Smooth muscle cell of the brain vasculature (primary cell): ENCODE data around the gene CDH2.

Experiments used
- DNase-seq: peaks from one replicate; pipeline ENCODE4 v3.0.0-alpha.2; 2012; ENCODE audit warnings: low read depth, low spot score

Gene CDH2

DNA sequence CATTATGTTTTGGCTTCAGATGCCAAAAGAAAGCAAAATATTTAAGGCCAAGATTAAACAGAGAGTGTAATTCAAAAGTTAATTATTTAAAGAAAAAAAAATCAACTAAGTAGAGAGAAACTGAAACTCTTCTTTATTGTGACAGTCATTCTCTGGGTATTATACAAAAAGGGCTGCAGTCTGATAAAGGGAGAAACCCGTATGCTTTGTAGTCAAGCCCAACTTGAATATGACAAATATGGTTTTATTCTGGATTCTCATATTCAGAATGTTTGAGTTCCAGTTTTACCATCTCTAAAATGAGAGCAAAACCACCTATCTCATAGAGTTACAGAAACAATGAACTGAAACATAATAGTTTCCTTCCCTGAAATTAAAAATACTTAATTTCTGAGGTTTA, 8.2 kb downstream of the CDH2 start:
- no peak for DNase-seq

DNA sequence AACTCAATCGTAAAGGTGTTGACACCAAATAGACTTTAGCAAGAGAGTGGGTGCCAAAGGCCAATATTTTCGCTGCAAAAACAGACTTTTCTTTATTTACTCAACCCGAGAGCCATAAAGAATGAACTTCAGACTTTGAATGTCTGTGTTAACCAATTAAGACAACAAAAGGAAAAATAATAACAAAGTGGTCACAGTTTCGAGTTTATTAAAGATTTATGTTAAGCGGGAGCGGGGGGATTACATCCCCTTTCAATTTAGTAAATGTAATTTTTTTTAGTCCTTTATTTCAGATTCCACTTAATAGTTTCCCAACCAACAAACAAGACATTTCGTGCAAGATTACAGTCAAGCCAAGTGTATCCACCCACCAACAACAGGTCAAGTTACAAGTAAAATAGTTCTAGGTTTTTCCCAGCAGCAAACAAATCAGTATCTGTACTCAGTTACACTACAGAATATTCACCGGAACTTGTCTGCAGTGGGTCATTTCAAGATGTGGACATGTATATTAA, 9.0 kb downstream of the CDH2 start:
- DNase-seq: no peak

DNA sequence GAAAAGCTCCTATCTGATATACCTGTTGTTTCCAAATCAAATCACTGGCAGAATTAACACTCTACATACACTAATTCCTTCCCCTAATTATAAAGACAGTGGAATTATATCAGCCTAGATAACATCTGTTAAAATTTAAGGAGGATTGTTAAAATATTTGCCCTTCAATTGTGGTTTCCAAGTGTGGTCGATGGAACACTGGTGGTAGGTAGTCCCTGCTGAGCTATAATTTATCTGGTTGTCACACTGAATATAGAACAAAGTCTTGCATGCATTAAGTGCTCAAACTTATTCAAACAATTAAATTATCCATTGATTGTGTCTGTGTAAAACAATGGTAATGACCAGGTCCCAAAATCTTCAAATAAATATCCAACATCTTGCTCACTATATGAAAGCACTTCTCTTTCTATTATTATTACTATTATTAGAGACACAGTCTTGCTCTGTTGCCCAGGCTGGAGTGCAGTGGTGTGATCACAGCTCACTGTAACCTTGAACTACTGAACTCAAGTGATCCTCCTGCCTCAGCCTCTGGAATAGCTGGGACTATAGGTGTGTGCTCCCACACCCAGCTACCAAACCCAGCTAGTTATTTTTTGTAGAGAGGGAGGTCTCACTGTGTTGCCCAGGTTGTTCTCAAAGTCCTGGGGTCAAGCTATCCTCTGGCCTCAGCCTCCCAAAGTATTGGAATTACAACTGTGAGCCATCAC, 12.0 kb downstream of the CDH2 start:
- no peak for DNase-seq

DNA sequence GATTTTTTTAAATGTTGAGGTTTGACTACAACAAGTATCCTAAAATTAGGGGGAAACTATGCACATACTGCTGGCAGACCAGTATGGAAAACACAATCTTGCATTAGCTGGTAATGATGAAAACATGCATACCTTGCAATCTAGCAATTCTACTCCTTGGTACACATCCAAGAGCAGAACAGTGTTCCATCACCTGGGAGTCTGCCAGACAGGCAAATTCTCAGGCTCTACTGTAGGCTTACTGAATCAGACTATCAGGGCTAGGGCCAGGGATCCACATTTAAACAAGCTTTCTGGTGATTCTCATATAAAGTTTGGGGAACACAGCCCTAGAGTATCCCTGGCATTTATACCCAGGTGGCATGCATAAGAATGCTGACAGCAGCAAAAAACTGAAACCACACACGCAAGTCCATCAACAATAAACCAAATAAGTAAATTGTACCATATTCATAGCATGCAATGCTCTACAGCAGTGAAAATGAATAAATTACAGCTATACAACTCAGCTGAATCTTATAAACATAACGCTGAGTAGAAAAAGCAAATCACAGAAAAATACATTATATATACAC, 13.6 kb downstream of the CDH2 start:
- DNase-seq: no peak

DNA sequence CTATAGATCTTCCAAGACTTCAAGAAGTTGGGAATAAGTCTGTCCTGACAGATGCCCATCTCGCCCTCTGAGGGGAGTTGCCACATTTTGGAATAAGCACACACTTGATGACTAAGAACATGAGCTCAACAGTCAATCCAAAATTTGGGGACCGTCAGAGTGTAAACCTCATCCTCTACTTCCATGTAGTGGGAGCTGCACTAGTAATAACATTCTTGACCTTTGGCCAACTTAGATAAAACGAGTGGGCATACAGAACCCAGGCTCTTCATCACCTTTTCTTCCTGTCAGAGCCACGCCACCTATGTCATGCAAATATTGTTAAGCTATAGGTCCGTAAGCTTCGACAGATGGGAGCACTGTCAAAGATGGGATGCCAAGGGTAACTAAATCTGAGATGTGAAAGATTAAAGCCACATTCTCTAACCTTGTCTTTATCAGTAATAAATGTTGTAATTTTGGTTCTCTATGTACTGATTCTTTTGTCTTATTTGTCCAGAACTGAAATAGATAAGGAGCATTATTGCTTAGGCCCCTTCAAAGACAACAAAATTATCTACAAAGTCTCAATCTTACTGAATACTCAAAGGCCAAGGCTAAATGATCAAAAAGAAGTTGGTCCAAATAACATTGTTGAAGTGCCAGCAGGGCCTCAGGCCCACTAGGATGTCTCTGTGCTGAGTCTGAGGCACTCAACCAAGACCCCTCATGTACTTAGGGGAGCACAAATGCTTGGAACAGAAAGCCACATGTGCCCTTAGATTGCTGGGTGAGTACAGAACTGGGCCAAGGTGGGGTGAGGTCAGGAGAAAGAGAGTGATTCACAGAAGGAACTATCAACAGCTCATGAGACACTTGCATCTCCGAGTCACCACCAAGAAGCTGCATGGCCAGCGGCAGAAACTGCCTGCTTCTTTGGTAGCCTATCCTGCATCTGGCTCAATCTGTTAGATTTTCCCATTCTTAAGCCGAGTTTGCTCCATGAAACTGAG, 15.0 kb downstream of the CDH2 start:
- DNase-seq: no peak

DNA sequence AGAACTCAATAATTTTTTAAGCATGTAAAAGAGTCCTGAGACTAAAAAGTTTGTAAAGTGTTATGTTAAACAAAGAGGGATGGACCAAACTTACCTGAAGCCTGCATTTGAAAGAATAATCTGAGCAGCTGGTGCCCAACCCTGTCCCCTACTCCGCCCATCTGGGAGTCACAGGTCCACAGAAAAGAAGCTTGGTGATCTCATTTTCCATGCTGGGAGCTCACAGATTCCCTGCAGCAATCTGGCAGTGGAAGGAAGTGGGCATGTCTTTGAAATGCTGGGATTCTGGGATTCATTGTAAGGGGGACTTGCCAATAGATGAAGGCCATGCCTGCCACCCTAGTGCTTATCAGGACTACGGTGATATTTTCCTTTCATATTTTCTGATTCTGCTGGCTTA, 17.9 kb downstream of the CDH2 start:
- DNase-seq: no peak

DNA sequence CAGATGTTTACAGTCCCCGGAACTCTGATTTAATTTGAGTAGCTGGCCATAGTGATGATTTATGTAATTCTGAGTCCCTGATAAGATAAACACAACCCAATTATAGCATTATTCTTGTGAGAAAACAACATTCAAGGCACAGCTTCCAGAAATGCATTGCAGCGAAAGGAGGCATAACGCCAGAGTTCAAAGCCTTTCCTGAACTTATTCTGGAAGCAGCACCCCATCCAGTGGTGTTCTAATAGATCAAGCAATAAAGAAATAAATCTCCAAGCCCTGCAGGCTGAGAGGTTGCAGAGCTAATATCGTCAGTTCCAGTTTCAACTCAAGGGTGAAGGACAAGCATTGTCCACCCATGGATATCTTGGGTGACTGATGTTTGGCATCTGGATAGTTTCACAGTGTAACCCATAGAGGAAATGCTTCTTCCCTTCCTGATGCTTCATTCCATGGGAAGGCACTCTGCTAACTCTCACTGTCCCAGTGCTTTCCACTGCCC, 18.8 kb downstream of the CDH2 start:
- DNase-seq: no peak

DNA sequence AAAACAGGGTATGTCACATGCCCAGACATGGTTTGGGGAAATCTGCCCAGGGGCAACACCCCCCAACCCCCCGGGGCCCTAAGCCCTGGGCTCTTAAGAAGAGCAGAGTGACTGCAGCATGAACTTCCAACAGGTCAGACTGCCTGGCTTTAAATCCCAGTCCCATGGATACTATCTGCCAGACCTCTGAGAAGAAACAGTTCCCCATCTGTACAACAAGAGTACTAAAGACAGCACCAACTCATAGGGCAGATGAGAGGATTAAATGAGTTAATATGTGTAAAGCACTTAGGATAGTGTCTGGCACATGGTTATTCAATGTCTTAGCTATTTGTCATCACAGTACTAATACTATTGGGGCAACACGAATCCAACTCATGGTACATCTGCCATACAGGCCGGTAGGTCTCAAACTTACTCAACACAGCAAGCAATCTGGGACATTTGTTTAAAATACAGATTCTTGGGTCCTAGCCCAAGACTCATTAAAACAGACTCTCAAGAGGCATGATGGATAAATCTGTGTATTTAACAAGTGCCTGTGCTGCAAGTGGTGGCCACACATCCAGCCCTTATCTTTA, 23.4 kb downstream of the CDH2 start:
- DNase-seq: no peak

DNA sequence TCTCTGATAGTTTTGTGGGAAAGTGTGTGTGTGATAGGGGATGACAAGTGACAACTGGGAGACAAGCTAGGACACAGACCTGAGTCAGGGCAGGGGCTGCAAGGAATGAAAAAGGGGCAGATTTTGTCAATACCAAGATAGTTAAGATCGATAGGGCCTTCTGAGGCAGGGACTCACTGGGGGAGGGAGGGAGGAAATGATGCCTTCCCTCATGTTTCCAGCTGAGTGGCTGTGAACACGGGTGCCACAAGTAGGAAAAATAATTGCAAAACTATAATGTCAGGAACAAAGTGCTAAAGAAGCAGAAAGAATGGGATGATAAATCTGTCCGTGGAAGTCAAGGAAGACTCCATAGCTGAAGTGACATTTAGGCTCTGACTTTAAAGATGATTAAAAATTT, 24.2 kb downstream of the CDH2 start:
- no peak for DNase-seq

DNA sequence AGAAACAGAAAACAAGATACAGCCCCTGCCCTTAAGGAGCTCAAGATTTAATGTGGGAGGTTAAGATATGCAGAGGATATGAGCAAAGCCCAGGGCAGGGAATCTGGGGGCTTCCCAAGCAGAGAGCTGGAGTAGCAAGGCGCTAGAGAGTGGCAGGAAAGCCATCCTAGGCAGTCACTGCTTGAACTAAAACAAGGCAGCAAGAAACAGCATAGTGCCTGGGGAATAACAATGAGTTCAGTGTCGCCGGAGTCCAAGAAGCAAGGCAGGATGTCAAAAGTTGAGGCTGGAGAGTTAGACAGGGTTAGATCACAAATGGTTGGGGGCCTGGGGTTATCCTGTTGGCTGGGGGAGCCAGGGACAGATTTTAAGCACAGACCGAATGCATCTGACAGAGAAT, 24.6 kb downstream of the CDH2 start:
- DNase-seq: no peak

DNA sequence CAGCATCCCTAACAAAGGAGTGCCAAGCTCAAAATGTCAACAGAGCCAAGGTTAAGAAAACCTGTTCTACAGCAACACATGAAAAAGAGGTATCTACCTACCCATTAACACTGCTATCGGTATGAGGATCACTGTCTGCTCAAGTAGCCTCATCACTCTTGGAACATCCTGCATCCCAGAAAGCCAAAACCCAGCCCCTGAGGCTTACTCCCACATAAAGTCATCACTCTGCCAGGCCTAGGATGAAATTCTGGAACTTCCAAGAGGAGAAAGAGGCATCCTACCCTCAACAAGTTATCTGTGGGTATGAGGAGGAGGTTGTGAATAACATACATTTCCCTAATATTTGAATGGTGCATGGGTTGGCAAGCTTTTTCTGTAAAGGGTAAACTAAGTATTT, 25.5 kb downstream of the CDH2 start:
- DNase-seq: no peak

DNA sequence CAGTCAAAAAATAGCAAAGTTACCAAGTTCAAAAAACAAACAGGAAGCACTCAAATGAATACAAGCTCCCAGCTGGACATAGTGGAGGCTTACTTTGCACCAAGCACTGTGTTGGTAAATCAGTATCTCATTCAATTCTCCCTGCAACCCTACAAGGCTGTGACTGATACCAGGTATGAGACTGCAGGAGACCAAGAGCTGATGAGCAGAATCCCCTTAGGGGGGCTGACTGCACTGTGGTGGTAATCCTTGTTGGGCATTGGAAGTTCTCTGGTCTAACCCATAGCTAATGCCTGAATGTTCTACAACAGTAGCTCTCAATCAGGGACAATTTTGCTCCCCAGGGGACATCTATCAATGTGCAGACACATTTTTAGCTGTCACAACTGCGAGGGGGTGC, 26.0 kb downstream of the CDH2 start:
- DNase-seq: no peak

DNA sequence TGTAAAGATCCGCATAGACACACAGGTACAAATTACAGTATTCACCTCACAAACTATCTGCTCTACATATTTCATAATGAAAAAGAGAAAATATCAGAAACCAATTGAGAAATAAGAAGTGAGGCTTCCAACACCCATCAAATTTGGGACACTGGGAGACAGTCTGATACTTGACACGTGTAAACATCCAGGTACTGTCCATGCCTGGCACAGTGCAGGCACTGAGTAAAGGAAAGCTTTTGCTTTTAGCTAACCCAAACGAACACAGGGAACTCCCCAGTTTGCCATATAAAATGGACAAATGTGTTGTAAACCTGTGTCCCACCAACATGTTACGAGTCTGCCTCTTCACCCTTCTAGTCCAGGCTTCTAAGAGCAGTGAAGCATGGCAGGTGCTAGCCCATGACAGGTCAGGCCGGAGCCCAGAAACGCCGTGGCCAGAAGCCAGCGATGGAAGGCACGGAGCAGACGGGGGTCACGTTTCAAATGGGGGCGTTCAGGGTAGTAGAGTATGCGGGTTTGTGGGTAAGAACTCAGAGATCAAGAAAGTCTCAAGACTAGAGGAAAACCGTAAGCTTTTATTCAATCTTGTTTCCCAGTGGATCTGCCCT, 27.0 kb downstream of the CDH2 start:
- DNase-seq: no peak

DNA sequence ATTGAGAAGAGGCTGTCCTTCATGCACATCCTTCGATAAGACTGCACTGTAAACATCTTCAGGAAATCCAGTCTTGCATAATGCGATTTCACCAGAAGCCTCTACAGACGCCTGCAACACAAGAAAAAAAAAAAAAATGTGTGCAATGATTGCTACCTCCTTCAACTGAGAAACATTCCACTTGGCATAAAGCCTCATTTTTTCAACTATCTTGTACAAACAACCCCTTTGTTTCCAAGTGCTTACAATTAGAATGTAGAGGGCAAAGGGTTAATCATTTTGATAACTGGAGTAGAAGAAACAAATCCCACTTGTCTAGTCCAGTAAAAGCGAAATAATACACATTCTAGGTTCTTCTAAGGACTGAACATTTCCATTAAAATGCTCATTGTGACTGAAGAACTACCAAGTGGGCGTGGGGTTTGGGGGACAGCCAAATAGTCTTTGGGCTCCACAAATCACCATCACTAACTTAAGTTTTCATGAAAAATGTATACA, 29.2 kb downstream of the CDH2 start:
- DNase-seq: no peak

DNA sequence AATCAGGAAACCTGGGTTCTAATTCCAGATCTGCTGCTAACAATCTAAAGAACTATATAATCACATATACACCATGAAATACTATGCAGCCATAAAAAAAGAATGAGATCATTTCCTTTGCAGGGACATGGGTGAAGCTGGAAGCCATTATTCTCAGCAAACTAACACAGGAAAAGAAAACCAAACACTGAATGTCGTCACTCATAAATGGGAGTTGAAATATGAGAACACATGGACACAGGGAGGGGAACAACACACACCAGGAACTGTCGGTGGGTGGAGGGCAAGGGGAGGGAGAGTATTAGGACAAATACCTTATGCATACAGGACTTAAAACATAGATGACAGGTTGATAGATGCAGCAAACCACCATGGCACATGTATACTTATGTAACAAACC, 33.2 kb downstream of the CDH2 start:
- DNase-seq: no peak

DNA sequence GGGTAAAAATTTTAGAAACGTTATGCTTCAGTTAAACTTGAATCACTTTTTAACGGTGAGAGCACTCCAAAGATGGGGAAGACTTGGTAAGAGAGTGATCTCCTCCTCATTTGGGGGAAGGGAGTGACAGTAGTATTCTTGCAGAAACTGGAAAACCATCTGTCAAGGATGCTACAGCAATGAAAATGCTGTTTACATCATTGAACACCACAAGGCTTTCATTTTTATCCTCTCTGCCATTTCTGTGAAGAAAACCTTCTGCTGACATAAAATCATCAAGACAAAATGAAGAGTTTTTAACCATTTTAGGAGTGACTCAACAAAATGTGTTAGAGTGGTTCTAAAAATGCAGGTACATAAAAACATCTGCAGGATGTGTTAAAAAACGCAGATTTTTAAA, 38.1 kb downstream of the CDH2 start:
- DNase-seq: no peak

DNA sequence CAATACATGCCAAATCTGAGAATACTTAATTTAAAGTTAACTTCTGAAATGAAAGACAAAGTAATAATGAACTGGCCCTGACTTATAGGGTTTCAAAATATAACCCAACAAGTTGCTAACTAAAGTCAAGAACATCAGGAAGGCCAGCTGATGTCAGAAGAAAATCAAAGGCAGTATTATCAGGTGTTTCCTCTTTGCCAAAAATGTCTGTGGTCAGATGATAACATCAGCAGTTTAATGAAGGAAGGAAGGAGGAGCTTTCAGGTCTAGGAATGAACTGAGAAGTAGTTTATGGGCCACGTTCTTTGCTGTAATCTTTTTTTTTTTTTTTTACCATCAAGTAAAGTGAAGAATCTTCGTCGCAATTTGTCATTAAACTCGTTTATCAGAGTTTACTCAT, 40.9 kb downstream of the CDH2 start:
- no peak for DNase-seq

DNA sequence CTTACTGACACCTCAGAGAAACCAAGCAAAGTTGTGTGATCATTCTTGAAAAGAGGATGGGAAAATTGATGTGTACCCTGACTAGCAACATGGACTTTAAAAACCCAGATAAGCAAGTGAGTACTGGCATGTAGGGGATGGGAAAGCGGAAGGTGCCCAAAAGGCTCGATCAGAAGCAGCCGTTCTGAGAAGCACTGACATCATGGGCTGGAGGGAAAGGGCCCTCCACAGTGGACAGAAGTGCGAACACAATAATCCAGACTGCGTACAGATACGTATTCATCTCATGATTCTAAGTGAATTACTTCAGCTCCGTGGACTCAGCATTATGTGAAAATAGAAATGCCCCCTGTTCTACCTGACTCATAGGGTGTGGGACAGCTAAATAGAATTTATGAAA, 42.2 kb downstream of the CDH2 start:
- DNase-seq: no peak

DNA sequence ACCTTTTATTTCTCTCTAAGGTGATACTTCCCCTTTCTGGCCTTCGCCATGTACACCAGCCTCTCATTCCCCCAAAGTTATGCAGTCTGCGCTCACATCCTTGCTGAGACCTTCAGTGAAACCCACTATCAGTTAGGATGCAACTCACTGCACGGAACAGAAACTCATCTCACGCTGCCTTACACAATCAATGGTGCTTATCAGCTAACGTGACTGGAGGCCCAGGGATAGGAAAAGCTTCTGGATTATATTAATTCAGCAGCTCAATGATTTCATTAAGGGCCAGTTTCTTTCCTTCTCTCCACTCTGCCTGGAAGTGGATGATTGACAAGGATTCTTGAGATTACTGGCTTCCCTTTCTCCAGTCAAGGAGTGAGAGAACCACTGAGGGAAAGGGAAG, 44.8 kb downstream of the CDH2 start:
- DNase-seq: no peak

DNA sequence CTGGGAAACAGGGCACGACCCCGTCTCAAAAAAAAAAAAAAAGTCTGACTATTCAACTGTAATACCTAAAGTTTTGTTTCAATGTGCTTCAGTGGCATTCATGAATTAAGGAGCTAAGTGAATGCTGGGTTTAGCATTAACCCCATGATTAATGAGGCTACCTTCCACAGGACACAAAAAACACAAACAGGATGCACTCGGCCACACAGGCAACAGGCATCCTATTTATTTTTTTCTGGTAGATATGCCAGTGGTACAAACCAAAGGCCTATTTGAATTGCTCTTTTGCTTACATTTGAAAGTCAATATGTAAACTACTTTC, 48.3 kb downstream of the CDH2 start:
- no peak for DNase-seq
